GM21390 (cell line): ENCODE results near the gene ARHGEF19.
A peak's percentile ranks its signal among the peaks of the same experiment; 100 is the strongest.
"Not testable (repeated sequence)": the region's sequence is repeated elsewhere in the genome, so short reads cannot be mapped to it uniquely, and the experiment has no call there.

Experiments used
- ATAC-seq: cut with Tn5 transposase; IDR thresholded peaks from one replicate; pipeline ENCODE4 v1.9.1; 2021; ENCODE audit not compliant: unreplicated experiment

Gene ARHGEF19

GRCh38 chr1:16212251-16212961, at the start of gene ARHGEF19:
Gene ARHGEF19 (minus strand): TSS chr1:16212652. CDS start chr1:16209054, 3,598 bp downstream.
- ATAC-seq: no peak

DNA sequence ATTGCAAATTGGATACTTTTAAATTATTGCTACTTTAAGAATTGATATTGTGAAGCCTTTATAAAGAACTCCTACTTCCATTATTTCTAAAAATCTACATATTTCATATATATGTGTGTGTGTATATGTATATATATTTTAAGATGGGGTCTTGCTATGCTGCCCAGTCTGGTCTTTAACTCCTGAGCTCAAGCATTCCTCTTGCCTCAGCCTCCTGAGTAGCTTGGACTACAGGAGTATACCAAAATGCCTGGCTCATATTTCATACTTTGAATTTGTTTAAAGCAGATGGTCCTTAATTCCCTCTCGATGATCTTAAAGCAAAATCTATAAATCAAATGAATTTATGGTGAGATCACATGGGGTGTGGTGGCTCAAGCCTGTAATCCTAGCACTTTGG, 49.6 kb upstream of the ARHGEF19 start:
- ATAC-seq: no peak

DNA sequence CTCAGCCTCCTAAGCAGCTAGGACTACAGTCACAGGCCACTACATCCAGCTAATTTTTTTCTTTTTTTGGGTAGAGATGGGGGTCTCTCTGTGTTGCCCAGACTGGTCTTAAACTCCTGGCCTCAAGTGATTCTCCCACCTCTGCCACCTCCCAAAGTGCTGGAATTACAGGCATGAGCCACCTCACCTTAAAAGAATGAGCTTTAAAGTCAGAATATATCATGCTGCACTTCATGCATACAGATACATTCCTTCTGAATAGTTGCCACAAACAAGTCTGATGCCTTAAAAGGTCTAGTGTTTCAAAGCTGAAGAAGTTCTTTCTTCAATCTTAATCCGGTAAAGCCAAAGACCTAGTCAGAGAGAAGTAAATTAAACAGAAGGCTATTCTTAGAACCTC, 48.4 kb upstream of the ARHGEF19 start:
- ATAC-seq: no peak

GRCh38 chr1:16258591-16259135, 46.2 kb upstream of the ARHGEF19 start:
- no peak for ATAC-seq

DNA sequence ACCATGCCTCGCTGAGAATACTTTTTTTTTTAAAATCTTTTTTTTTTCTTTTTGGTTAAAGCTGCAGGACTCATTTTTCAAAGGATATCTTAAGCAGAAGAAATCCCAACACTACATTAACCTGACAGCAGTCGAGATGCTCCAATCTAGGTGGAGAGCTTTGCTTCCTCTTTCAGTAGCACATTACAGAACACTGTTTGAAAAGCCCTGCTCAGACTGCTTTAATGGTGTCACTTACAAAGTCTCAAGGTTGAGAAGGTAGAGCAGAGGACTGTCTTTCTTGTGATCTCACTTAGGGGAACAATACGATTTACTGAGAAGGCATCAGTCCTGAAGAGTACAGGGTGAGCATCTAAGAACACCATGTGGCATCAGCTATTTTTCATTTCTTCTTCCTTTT, 45.5 kb upstream of the ARHGEF19 start:
- no peak for ATAC-seq

GRCh38 chr1:16257556-16257955, 45.1 kb upstream of the ARHGEF19 start:
- ATAC-seq: not testable (repeated sequence)

- no peak for ATAC-seq
Measured at GRCh38 chr1:16256478-16256877, 44.0 kb upstream of the ARHGEF19 start.

- no peak for ATAC-seq
Measured at GRCh38 chr1:16254263-16254928, 41.9 kb upstream of the ARHGEF19 start.

DNA sequence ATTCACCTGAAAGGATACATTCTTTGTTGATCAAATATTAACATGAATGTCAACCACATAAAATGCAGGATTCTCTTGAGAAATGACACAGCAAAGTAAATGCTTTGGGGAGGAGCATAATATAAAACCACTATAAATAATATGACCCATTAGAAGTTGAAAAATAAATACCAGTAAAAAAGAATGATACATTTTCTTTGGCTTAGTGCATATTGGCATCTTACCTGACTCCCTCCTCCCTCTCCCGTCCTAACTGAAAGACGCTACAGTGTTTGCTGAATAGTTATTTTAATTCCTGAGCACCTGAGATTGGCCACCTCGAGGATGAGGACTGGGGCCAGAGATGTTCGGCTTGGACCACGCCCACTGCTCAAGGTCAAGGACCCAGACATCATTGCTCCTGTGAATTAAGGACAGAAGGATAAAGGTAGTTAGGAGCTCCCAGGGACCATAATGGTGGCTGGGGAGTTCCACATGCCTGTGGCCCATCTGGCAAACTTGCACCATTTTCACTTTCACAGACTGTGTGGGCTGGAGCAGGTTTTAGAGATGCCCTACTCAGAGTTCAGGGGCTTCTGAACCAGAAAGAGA, 41.0 kb upstream of the ARHGEF19 start:
- ATAC-seq: no peak

GRCh38 chr1:16252912-16253311, 40.5 kb upstream of the ARHGEF19 start:
- ATAC-seq: no peak

- no peak for ATAC-seq
Measured at GRCh38 chr1:16251381-16251780, 38.9 kb upstream of the ARHGEF19 start.

- no peak for ATAC-seq
Measured at GRCh38 chr1:16250524-16251251, 38.2 kb upstream of the ARHGEF19 start.

- ATAC-seq: no peak
Measured at GRCh38 chr1:16249596-16250241, 37.3 kb upstream of the ARHGEF19 start.

- peak; percentile 69 for ATAC-seq
Measured at GRCh38 chr1:16248603-16249516, 36.4 kb upstream of the ARHGEF19 start.

DNA sequence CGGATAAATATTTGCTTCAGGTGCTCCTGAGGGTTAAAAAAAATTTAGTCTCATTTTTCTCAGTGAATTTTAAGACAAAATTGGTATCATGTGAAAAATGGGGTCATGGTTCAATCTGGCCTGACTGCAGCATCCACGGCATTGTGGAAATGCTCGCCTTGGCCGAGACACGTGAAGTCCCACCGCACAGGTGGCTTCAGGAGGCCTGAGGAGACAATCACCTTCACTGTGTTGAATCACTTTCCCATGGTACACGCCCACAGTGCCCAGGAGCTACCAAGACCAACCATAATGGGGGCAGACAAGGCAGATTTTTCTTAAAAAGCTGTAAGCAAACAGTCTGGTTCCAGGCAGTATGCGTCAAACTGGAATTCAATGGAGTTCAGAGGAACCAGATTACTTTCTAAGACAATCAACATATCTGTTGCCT, 35.6 kb upstream of the ARHGEF19 start:
- ATAC-seq: no peak

DNA sequence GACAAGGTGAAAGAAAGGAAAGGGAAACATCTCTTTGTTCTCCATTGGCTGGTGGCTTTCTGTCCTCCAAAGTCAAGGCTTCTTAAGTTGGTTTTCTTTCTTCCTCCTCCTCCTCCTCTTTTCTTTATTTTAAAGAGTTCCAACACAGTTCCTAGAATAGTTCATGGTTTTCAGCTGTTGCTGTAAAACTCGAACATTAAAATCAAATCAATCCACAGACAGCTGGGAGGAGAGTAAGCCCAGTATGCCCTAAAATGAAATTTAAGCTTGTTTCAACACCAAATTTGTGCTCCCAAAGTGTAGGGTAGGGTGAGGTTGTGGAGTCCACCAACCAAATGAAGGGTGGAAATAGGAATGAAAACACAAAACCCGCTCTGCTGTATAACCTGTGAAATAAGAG, 35.0 kb upstream of the ARHGEF19 start:
- no peak for ATAC-seq

DNA sequence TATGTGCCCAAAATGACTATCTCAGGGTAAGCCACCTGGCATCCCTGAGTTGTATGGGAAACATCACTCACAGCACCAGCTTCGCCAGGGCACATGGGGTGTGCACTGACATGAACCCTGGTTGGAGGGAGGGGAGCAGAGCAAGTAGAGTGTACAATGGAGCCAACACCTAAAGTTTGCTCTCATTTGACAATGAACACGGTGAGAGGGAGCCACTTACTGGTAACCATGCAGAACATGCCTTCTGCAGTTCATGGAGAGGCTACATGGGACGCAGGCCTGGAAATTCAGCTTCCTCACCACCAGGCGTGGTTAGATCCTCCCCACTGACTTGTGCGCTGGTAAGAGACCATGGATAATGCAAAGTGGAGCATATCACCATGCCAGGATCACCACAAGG, 34.5 kb upstream of the ARHGEF19 start:
- no peak for ATAC-seq

DNA sequence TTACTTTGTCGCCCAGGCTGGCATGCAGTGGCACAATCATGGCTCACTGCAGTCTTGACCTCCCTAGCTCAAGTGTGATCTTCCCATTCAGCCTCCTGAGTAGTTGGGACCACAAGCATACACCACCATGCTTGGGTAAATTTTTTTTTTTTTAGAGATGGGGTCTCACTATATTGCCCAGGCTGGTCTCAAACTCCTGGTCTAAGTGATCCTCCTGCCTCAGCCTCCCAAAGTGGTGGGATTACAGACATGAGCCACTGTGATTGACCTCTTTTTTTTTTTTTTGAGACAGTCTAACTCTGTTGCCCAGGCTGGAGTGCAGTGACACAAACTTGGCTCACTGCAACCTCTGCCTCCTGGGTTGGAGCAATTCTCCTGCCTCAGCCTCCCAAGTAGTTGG, 33.8 kb upstream of the ARHGEF19 start:
- not testable (repeated sequence) for ATAC-seq

DNA sequence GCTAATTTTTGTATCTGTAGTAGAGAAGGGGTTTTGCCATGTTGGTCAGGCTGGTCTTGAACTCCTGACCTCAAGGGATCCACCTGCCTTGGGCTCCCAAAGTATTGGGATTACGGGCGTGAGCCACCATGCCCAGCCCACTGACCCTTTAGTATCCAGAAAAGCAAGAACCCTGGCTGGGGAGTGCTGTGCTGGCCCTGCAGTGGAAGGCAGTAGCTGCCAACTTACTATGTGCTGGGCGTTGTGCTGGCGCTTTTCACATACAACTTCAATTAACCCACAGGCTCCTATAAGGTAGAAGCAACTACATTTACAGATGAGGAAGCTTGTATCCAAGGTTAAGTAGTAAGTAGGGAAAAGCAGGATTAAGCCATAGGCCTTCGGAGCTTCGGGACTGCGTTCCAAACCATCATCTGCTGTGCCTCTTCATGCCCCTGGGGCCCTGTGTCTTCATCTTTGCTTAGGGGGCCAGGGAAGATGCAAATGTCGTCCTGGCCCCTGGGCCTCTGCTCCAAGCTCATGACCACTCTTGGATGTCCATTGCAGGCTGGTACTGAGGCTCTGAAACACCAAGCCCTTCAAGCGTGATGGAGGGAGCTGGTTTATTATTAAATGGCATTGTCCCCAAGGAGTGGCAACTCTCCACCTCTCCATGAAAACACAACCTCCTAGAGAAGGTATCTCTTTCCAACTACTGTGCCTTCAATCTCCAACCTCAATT, 33.2 kb upstream of the ARHGEF19 start:
- no peak for ATAC-seq
